ENCODE data around the gene KIAA1191.

Gene KIAA1191

DNA sequence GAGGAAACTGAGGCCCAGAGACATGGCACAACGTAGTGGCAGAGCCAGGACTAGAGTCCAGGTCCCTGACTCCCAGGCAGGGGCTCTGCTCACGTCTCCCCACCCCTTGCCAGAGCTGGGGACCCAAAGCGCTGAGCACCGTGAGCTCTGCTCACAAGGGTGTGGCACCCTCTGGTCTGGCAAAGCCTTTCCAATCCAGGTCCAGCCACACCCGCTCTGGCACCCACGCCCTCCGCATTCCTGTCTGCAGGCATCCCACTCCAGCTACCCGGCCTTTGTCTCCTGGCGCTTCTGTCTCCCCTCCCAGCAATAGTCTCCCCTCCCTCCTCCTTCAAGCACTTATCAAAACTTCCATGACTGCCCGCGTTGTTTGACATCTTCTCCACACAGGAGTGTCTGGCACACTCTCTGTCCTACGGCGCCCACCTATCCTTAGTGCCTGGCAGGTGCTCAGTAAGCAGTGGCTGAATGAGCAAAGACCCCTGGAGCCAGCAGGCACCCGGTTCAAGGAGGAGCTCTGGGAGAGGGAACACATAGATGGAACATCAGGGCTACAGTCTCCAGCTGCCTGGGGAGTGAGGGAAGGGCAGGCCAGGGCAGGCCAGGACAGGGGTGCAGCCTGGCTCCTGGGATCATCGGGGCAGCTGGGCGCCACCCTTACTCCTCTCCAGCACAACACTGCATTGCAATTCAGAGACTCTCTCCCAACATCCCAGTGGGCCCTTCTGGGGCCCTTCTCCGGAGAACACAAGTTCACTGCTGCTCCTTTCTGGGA is 39.0 kb upstream of the KIAA1191 start:
- Histone ChIP-seq H3K36me3 (peaks cover 6 to 60% (median 41%) of the 10 kb centered on the region in 3 donors), H3K27me3 (no peaks in the 10 kb centered on the region), H3K4me3 (no peak overlapping the region), H3K27ac (no peak overlapping the region), H3K9me3 (no peaks in the 10 kb centered on the region), H3K4me1 (no peaks in the 10 kb centered on the region)
- intact Hi-C loops (cut with DNase I; ENCODE audit: low total_unique reads): no loop called here
- DNase-seq: peak in 1 of 2 donors; percentile 59
- TF ChIP-seq, protein P1, sequence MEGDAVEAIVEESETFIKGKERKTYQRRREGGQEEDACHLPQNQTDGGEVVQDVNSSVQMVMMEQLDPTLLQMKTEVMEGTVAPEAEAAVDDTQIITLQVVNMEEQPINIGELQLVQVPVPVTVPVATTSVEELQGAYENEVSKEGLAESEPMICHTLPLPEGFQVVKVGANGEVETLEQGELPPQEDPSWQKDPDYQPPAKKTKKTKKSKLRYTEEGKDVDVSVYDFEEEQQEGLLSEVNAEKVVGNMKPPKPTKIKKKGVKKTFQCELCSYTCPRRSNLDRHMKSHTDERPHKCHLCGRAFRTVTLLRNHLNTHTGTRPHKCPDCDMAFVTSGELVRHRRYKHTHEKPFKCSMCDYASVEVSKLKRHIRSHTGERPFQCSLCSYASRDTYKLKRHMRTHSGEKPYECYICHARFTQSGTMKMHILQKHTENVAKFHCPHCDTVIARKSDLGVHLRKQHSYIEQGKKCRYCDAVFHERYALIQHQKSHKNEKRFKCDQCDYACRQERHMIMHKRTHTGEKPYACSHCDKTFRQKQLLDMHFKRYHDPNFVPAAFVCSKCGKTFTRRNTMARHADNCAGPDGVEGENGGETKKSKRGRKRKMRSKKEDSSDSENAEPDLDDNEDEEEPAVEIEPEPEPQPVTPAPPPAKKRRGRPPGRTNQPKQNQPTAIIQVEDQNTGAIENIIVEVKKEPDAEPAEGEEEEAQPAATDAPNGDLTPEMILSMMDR (IDR thresholded peaks at IDR 0.05): no peak

DNA sequence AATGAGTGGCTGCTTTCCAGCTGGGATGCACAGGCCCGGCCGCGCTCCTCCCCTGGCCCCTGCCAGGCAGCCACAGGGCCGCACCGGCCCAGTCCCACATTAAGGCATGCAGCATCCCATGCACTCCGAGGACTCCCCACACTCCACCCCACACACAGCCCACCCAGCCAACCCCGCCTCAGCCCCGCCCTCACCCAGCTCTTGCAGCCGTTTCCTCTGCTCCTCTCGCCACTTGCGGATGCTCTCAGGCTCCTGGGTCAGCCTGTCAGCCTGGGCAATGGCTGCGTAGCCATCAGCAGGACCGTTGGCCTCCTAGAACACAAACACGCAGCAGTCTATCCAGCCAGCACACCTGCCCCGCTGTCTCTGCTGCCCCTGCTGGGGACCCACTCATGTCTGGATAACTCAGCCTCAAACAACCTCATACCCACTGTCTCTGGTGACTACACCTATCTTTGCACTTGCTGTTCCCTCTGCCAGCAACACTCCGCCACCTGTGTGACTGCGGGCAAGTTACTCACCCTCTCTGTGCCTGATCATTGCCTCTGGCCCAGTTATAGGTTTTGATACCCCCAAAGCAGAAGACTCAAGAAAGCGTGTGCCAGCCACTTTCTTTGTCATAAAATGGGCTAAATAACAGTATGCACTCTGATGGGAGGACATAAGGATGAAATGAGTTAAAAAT is 36.3 kb upstream of the KIAA1191 start:
- intact Hi-C loops (cut with DNase I; ENCODE audit: low total_unique reads): no loop called here
- Histone ChIP-seq H3K27ac (no peak overlapping the region), H3K4me3 (no peak overlapping the region), H3K27me3 (no peaks in the 10 kb centered on the region), H3K9me3 (no peaks in the 10 kb centered on the region), H3K4me1 (no peaks in the 10 kb centered on the region), H3K36me3 (peaks cover 8 to 70% (median 50%) of the 10 kb centered on the region in 3 donors)
- DNase-seq: peak in 1 of 2 donors; percentile 4
- TF ChIP-seq, protein P1 (IDR thresholded peaks at IDR 0.05): no peak

DNA sequence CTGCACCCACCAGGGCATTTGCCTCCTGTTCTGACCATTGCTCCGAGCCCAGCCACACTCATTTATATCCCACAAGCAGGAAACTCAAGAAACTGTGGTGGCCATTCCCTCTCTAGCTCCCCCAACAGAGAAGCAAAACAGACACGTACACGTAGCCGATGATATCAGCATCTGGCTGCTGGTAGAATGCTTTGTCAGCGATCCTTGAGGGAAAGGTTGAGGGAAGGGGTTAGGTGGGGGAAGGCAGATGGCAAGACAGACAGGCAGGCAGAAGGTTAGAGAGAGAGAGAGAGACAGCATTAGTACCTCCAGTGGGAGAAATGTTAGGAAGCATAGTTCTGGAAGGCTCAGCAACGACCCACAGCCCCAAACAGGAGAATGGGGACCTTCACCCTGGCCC is 34.8 kb upstream of the KIAA1191 start:
- intact Hi-C loops (cut with DNase I; ENCODE audit: low total_unique reads): no loop called here
- Histone ChIP-seq H3K27me3 (no peaks in the 10 kb centered on the region), H3K9me3 (no peaks in the 10 kb centered on the region), H3K27ac (no peak overlapping the region), H3K4me1 (no peaks in the 10 kb centered on the region), H3K4me3 (no peak overlapping the region), H3K36me3 (peaks cover 17 to 78% (median 65%) of the 10 kb centered on the region in 3 donors)
- TF ChIP-seq, protein P1 (IDR thresholded peaks at IDR 0.05): no peak
- DNase-seq: no peak

DNA sequence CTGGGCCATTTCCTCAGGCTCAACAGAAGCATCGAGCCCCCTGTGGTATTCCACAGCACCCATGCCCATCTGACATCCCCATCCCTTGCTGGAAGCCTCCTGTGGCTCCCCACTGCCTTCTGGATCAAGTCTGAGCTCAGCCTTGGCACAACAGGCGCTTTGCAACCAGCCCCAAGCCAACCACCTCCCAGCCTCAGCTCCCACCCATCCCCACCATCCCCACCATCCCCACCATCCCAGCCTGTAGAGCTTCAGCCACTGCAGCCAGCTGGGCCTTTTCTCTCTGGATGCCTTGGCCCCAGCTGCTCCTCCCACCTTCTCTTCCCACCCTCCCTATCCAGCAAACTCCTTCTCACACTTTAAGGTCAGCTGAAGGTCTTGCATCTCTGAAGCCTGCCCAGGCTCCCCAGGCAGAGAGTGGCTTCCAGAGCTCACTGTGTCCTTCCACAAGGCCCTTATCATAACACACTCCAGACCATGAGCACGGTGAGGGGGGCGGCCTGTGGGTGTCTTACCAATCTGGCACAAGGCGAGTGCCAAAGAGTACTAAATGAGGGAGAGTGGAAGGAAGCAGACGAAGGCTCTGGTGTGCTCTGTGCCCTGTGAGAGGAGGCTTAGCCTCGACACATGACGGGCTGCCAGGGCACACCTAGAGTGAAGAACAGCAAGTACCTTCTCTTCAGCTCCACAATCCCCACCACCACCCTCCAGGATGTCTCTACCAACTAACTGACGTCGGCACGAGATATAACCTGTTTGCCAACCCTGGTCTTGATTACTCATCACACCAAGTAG is 33.5 kb upstream of the KIAA1191 start:
- Histone ChIP-seq H3K4me1 (peaks cover 0 to under 1% (median 0%) of the 10 kb centered on the region in 4 donors), H3K4me3 (no peak overlapping the region), H3K27ac (no peak overlapping the region), H3K9me3 (no peaks in the 10 kb centered on the region), H3K27me3 (no peaks in the 10 kb centered on the region), H3K36me3 (peaks cover 17 to 78% (median 71%) of the 10 kb centered on the region in 3 donors)
- DNase-seq: no peak
- TF ChIP-seq, protein P1 (IDR thresholded peaks at IDR 0.05): no peak
- intact Hi-C loops (cut with DNase I; ENCODE audit: low total_unique reads): no loop called here

DNA sequence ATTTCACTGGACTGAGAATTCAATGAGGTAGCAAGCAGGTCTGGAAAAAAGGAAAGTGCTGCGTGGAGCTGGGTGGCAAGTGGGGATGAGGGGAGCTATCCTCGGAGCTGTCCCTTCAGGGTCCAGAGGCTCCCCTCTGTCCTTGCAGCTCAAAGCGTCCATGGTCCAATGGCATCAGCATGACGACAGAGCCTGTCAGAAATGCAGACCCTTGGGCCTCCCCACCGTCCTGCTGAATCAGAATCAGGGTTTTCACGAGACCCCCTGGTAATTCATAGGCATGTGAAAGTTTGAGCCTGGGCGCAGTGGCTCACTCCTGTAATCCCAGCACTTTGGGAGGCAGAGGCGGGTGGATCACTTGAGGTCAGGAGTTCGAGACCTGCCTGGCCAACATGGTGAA is 32.5 kb upstream of the KIAA1191 start:
- Histone ChIP-seq H3K9me3 (no peaks in the 10 kb centered on the region), H3K36me3 (peaks cover 17 to 78% (median 71%) of the 10 kb centered on the region in 3 donors), H3K27me3 (no peaks in the 10 kb centered on the region), H3K27ac (no peak overlapping the region), H3K4me3 (no peak overlapping the region), H3K4me1 (peaks cover 0 to 7% (median 6%) of the 10 kb centered on the region in 4 donors)
- TF ChIP-seq, protein P1 (IDR thresholded peaks at IDR 0.05): no peak
- no peak for DNase-seq
- intact Hi-C loops (cut with DNase I; ENCODE audit: low total_unique reads): no loop called here
